HTR-8/SVneo (cell line): ENCODE data around the gene ZDHHC3.

Experiments
- DNase-seq: peaks from one replicate; pipeline ENCODE4 v3.0.0; 2011; ENCODE audit warnings: low spot score, mixed read lengths; ENCODE audit not compliant: insufficient read length
- FAIRE-seq: peaks from 2 replicates; lab custom pipeline; 2011; peaks lifted over from hg19 to GRCh38; lab: Jason Lieb, UNC

Gene ZDHHC3

DNA sequence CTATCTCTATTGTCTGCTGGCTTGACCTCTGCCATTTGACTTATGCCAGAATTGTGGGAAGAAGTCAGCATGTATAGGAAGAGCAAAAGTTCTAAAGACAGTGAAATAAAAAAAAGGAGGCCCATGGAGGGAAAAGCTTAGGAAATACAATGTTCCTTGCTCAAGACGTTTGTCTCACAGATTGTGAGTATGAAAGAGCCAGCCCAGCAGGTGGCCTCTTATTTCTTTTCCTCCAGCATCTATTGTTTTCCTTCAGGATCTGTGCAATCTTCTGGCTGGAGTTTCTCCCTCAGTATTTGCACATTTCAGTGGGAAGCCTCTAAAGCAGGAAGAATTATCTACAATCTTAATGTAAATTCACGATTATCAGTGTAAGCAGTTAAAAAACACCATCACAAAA, 43.7 kb downstream of the ZDHHC3 start:
- FAIRE-seq, result no peak

DNA sequence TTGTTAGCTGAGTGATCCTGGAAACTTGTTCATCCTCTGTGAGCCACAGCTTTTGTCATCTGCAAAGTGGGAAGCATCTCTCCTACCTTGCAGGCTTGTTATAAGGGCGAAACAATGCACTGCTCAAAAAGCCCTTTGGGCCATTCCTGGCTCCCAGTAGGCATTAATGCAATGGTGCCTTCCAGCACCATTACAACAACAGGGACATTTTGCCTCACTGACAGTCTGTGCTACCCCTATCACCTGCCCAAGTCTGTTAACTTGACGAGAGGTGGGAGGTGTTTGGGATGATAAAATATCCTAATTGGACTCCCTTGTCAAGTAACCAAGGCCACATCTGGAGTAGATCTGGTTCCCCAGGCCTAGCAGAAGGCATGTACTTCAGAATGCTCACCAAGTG, 44.2 kb downstream of the ZDHHC3 start:
- DNase-seq (no peak), FAIRE-seq (no peak)

More for the DNA sequence above, 43.7 kb downstream of the ZDHHC3 start:
- DNase-seq, result no peak

DNA sequence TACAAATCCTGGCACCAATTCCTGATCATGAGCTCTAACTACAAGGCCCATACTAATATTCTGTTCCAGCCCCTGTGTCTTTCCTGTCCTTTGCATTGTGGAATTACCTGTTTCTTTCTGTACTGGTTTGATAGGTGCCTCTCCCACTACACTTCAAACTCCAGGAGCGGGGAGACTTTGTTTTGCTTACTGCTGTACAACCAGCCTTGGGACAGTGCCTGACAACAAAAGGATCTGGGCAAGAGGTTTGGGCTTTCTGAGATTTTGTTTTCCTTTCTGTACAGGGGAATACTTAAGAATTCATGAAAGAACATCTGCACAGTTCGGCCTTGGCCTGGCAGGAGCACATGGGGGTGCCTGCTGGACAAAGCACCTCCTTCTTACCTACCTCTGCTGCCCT, 45.1 kb downstream of the ZDHHC3 start:
- DNase-seq, result no peak
- no peak for FAIRE-seq

DNA sequence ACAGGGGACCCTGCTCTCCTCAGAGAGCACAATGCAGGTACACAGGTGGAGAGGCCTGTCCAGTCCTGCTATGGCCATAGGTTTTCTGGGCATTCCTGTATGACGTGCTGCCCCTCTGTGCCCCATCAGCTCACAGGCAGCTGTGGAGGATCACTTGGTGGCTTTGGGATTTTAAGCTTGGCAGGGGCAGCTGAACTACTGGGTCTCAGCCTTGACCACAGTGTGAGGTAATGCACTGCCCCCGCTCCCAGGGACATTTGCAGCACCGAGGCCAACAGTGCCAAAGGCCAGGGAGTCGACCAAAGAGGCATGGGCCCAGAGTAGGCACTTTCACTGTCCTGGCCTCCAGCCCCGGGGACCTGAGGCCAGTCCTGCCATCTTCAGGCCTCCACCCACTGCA, 46.2 kb downstream of the ZDHHC3 start:
- no peak for DNase-seq

DNA sequence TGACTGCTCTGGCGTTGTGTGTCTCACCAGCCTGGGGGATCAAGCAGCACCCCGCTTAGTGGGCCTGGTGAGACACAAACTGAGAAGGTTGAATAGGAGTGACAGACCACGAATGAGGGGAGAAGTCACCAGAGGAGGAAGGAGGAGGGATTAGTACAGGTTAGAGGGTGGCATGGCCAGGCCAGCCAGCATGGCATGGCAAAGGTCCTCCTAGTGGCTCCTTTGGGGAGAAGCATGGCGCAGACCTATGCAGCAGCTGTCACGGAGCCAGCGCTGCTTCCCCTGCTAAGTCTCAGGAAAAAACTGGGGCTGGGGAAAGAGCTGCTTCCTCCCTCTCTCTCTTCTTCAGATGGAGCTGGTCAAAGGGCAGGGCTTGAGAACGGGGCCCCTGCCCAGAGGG, 48.6 kb downstream of the ZDHHC3 start:
- DNase-seq (no peak), FAIRE-seq (no peak)

More for the DNA sequence above, 46.2 kb downstream of the ZDHHC3 start:
- FAIRE-seq, result no peak

DNA sequence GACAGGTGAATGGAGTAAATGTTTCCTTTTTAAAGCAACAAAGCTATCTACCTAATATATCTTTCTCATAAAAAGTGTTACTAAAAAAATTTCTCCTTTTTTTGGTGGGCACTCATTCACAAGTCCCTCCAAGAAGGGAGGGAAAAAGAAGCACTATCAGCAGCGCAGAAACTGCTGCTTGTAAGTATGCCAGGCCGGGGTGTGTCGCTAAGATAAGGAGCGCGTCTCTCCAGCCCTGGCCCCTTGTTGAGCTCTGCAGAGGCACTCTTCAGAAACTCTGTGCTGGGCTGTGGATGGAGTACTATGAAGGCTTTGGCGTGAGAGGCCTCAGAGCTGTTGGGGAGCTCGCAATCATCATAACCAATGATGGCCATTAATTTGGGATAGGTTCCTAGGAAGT, 49.1 kb downstream of the ZDHHC3 start:
- FAIRE-seq (no peak), DNase-seq (no peak)

DNA sequence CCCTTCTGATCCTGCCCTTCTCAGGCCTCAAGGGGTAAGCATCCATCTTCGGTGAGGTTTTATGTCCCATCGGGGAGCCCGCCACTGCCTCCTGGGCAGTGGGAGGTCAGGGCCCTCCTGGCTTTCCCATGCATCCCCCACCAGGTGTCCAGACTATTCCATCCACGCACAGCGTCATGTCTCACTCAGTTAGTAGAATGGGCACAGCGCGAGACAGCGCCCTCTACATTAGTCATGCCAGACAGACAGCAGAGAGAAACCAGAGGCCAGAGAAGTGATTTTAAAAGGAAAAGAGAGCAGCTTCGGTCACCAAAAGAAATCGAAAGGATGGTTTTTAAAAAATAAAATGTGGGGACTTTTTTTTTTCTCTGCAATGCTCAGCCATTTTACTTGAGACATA, 49.8 kb downstream of the ZDHHC3 start:
- DNase-seq (no peak), FAIRE-seq (no peak)

DNA sequence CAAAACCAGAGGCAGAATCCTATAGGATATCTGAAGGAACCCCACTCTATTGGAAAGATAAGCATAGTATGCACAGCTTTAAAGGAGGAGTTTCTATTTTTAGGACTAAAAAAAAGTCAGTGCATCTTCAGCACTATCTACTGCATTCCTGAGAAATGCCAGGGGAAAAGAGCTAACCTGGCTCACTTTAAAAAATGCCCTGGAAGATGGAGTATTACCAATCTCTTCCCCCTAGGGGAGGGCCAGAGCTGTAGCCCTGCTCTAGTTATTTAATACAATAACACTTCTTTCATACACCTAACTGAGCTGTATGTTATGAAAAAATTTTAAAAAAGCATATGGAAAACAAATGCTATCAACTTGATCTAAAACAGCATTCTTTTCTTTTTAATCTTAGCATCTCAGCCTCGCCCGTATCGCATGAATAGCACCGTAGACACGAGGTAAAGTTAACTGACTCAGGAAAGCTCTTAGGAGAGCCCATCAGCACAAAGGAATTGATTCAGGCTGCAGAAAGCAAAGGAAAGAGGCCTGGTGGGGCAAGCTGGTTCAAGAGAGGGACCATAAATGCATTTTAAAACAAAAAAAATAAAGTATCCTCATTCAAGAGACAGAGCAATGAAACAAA, 51.4 kb downstream of the ZDHHC3 start:
- FAIRE-seq, result no peak
- DNase-seq, result no peak

DNA sequence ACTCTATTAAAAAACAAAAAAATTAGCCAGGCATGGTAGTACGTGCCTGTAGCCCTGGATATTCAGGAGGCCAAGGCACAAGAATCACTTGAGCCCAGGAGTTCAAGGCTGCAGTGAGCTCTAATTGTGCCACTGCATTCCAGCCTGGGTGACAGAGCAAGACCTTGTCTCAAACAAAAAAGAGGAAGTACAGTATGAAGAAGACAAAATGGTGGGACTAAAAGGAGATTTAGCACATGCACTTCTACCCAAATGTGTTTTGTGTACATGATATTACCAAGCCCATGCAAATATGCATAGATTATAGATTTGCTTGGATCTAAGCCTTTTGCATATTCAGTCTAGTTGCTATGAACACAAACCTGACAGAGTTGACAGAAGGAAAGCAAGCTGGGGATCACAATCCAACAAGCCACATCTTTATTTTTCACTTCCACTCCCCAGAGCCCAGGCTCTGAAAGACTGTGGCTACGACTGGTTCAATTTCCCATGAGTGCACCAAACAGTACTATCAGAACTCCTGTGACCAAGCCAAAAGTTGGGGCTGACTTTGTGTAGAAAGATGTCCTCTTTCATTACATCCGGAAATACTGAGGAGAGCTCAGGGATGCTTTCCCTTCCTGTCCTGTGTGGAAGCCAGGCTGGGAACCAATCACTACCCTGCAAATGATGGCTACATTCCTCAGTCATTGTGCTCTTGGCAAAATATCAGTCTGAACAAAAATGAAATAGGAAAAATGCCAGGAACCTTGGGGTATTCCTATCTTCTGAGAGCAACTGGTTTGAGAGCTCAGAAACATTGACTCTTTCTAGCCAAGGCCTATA, 52.1 kb downstream of the ZDHHC3 start:
- no peak for FAIRE-seq

DNA sequence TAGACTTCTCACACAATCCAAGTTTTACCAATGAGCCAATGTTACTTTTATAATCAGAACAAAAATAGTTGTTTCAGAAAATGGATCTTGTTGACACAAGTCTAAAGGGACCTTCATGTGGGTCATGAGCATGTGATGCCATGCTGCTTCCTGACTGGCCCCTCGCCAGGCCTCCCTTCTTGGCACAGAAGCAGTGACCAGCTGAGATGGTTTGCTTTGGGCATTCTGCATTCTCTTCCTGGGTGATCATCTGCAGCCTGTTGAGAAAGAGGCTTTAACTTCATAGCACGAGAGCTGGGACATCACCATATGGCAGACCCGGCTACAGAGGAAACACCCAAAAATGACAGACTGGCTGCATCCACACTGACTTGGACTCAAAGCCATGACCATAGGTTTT, 55.9 kb downstream of the ZDHHC3 start:
- no peak for FAIRE-seq
- no peak for DNase-seq

More for the DNA sequence above, 52.1 kb downstream of the ZDHHC3 start:
- DNase-seq, result no peak

DNA sequence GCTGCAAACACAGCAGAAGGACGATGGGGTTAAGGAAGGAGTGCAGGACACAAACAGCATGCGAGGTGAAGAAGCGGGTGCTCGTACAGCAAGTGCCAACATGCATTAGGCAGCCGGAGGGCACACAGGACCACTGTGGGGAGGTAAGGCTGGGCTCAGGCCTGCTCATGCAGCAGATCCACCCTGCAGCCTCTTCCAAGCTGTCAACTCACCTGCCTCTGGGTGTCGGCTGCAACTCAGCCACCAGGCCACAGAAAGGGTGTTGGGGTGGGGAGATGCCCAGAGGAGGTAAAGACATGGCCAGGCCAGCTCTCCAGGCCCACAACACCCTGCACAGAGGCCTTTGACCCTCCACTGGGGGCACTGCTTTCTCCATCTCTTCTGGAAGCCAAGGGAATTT, 57.4 kb downstream of the ZDHHC3 start:
- FAIRE-seq (no peak), DNase-seq (no peak)

DNA sequence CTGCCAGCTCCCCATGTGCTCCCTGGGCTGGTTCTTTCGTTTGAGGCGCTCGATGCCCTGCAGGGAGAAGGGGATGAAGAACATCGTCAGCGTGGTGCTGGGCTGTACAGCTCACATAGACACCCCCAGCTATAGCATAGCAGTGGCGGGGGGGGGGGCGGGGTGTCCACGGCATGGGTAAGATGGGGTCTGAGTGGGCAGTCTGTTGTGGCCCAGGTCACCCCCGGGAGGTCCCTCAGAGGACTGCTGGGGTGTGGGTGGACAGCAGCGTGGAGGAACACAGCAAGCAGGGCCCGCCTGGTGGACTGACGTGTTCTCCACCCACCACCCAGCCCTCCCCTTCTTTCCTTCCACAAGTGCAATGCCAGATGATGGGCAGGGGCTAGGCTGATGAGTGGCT, 57.9 kb downstream of the ZDHHC3 start:
- FAIRE-seq (no peak), DNase-seq (no peak)

DNA sequence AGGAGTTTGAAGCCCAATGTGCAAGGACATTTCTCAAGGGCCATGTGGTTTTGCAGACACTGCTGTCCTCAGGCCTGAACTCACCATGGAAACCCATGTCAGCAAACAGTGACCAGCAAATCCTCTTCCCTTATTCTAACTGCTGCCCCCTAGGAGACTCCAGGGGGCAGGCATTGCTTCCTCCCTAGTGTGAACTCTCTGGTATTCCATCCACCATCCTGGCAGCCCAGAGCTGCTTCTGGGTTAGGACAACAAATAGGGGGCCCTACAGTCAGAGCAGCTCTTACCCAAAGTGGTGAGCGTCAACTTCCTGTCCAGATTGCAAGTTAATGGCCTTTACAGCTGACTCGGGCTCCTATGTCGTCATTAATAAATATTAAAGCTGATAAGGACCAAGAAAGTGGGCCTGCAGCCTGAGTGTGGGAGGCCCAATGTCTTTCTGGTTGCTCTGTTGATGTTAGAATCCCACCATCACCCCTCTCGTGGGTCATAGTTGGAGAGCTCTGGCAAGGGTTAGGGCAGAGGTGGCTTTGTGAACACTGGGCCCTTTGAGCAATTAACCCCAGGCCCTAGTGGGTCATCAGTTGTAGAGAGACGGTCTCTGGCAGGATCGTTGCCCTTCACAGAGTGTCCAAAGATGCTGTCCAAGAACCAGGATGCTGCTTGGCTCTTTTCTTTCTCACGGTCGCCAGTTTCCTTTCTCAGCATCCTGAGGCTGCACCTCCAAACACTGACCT, 60.1 kb downstream of the ZDHHC3 start:
- FAIRE-seq (no peak), DNase-seq (no peak)

DNA sequence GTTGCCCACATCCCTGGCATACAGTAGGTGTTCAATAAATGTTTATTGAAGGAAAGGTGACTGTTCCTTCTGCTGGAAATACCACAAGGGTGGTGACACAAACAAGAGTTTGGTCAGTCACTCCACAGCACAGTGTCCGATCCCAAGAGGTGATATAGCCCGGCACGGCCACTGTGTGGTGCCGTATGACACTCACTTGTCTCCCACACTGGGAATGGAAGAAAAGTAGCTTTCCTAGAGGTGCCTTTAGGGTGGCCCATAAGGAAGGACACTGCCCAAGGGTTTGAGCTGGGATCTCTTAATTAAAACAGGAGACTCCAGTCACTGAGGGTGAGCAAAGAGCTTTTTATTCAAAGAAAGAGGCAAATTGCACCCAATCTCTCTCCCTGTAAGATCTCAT, 61.0 kb downstream of the ZDHHC3 start:
- FAIRE-seq (no peak), DNase-seq (peak; percentile 27)

DNA sequence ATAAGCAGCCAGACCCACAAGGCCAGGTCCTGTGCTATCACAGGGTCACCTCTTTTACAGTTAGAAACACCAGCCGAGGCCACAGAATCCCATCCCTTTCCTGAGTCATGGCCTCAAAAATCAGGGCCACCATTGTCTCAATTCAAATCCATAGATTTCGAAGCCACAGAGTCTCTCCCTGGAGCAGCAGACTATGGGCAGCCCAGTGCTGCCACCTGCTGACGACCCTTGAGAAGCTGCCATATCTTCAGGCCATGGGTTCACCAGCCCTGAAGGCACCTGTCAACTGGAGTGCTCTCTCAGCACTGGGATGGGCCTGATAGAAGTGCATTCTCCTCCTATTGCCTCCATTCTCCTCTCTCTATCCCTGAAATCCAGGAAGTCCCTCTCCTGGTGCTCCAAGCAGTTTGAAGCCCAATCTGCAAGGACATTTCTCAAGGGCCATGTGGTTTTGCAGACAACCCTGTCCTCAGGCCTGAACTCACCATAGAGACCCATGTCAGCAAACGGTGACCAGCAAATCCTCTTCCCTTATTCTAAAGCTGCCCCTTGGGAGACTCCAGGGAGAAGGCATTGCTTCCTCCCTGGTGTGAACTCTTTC, 62.0 kb downstream of the ZDHHC3 start:
- DNase-seq (peak; percentile 81), FAIRE-seq (peak; percentile 36)

DNA sequence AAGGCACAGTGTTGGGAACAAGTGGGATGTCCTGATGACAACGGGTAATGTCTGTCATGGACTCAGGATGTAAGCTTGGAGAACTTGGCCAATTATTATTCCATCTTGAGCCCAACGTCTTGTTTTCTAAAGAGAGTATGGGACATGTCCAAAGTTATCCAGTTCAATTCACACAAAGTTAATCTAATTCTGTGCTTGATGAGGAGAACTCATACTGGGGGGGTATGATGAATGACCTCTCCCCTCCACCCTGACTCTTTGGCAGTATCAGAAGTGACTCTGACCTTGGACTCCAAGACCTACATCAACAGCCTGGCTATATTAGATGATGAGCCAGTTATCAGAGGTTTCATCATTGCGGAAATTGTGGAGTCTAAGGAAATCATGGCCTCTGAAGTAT, 65.3 kb downstream of the ZDHHC3 start:
- DNase-seq (no peak), FAIRE-seq (no peak)

DNA sequence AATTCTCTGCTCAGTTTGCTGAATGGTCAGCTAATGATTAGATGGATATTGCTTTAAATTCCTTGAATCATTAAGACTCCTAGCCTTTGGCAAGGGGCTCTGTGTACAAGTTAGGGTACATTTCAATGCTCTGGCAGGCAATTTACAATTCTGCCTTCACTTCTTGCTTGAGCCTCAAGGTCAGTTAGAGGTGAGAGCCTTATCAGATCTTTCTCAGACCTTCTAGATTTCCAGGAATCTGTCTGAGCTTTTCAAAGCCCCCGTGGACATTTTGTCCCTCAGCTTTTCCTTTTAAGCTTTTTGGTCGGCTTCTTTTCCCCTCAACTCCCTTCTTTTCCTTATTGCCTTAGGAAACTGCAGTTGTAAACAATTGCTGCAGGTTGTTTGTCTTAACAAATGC, 66.9 kb downstream of the ZDHHC3 start:
- DNase-seq (no peak), FAIRE-seq (no peak)

DNA sequence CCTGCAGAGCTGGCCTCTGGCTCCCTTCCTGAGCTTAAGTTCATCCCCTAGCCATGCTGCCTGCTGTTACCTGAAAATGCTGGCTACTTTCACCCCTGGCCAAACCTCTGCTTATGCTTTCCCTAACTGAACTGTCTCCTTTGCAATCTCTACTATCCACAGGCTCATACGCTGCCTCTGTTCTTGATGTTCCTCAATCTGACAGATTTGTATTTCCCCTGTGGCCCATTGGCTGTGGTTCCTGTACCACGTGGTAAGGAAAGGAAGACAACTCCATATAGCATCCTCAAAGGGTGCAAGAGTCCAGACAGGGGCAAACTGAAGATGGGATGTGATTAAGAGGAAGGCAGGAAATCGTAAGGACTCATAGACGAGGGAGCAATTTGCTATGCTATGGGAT, 68.4 kb downstream of the ZDHHC3 start:
- FAIRE-seq, result no peak
- DNase-seq, result no peak

DNA sequence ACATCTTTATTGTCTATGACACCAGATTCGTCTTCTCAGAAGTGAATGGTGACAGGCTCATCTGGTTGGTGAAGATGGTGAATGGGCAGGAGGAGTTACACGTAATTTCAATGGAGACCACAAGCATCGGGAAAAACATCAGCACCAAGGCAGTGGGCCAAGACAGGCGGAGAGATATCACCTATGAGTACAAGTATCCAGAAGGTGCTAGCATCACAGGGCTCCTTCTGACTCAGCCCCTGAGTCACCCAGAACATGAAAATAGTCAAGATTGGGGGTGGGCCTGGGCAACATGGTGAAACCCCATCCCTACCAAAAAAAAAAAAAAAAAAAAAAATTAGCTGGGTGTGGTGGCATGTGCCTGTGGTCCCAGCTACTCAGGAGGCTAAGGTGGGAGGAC, 69.0 kb downstream of the ZDHHC3 start:
- DNase-seq (no peak), FAIRE-seq (no peak)

DNA sequence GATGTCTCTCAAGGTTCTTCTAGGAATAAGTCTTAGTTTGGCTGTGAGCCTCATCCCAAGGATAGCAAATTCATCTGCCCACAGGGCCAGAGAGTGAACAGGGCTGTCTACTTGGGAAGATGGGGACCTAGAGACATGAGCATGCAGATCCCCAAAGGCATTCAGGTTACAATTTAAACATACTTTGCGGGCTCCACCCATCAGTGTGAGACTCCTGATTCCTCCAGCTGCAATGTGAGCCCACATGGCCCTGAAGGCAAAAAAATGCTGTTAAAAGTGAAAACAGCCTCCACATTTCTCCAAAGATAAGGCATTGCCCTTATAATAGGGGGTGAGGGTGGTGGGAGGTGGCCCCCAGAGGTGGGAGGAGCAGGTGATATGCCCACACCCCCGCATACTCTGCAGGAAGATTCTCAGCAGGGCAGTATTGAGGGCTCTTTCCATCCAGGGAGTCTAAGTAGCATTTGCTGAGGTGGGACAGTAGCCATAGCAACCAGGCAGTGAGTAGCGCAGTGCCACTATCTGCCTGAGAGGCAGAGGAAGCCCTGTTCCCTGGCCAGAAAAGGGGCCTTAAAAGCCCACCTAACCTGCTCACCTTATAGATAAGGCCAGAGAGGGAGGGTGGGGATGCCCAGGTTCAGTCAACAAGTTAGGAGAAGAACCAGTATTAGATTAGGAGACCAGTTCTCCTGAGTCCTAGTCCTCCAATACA, 70.4 kb downstream of the ZDHHC3 start:
- DNase-seq (no peak), FAIRE-seq (no peak)
